Measurements from ENCODE around the gene KIF1A.

DNA sequence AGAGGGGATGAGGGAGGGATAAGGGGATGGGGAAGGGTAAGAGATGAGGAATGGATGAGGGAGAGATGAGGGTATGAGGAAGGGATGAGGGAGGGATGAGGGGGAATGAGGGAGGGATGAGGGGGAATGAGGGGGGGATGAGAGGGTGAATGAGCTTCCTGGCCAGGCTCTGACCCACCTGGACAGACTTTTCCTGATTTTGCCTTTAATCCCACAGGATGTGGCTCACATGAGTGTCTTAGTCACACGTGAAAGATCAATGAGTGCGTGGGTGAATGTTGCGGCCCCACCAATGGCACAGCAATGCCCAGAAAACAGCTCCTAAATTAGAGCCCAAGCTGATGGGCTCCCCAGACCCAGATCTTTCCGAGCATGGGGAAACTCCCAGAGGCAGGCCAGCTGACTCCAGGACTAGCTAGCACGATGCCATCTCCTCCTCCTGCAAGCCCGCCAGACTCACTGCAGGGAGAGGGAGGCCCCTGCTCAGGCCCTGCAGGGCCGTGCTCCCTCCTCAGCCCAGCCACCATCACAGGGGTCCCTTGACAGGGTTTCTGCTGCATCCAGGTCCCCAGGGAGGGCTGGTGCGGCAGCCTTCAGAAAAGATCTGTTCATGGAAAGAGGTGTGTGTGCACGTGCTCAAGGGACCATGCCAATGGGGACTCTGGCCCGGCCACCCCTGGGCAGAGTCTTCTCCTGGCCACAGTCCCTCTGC is 87.0 kb downstream of the KIF1A start:
- no peak for TF ChIP-seq TEAD4 (IDR thresholded peaks at IDR 0.05)
- TF ChIP-seq, protein P1, sequence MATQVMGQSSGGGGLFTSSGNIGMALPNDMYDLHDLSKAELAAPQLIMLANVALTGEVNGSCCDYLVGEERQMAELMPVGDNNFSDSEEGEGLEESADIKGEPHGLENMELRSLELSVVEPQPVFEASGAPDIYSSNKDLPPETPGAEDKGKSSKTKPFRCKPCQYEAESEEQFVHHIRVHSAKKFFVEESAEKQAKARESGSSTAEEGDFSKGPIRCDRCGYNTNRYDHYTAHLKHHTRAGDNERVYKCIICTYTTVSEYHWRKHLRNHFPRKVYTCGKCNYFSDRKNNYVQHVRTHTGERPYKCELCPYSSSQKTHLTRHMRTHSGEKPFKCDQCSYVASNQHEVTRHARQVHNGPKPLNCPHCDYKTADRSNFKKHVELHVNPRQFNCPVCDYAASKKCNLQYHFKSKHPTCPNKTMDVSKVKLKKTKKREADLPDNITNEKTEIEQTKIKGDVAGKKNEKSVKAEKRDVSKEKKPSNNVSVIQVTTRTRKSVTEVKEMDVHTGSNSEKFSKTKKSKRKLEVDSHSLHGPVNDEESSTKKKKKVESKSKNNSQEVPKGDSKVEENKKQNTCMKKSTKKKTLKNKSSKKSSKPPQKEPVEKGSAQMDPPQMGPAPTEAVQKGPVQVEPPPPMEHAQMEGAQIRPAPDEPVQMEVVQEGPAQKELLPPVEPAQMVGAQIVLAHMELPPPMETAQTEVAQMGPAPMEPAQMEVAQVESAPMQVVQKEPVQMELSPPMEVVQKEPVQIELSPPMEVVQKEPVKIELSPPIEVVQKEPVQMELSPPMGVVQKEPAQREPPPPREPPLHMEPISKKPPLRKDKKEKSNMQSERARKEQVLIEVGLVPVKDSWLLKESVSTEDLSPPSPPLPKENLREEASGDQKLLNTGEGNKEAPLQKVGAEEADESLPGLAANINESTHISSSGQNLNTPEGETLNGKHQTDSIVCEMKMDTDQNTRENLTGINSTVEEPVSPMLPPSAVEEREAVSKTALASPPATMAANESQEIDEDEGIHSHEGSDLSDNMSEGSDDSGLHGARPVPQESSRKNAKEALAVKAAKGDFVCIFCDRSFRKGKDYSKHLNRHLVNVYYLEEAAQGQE (IDR thresholded peaks at IDR 0.05; ENCODE audit: low read depth) = no peak

Measured in Ishikawa (cell line).